A673 (cell line): Measurements from ENCODE around the gene CUL2. TPM values are rescaled to one million over a fixed set of nuclear protein-coding genes. Genes with fewer than 3 reads are reported as not detected.
A peak's percentile ranks its signal among the peaks of the same experiment; 100 is the strongest.

Experiments
- BruUV-seq: library from RNA; stranded (reverse); fragments of 400-500 nt; replicated peaks from 2 replicates; lab custom pipeline; 2021; lab: Mats Ljungman, UMichigan
- CTCF ChIA-PET: fragments of 300-600 bp; sonication (Branson Sonifier 250); formaldehyde crosslinking; loops from one replicate; lab custom pipeline; 2022; ENCODE audit warnings: antibody characterized with exemption; lab: Charles Lee
- POLR2A ChIA-PET: fragments of 300-600 bp; sonication (Branson Sonifier 250); formaldehyde crosslinking; loops from one replicate; lab custom pipeline; 2022; ENCODE audit warnings: antibody characterized with exemption; ENCODE audit not compliant: low non-redundant PET; lab: Charles Lee
- DNase-seq: peaks from one replicate; pipeline ENCODE4 v3.0.0-alpha.2; 2015; ENCODE audit warnings: low spot score
- H3K27ac ChIP-seq: fragments of 200-600 bp; sonication (generic); 2 replicates; pipeline ENCODE4 v1.5.1; 2016; ENCODE audit warnings: mixed run types, low read depth, mild to moderate bottlenecking, mixed read lengths, antibody characterized with exemption, low read length; ENCODE audit not compliant: poor library complexity, severe bottlenecking
- H3K27me3 ChIP-seq: fragments of 200-600 bp; sonication (generic); replicated peaks from 2 replicates; pipeline ENCODE4 v1.6.1; 2017; ENCODE audit warnings: mixed run types, low read depth, mild to moderate bottlenecking, mixed read lengths, antibody characterized with exemption, low read length; ENCODE audit not compliant: insufficient read depth, poor library complexity
- H3K36me3 ChIP-seq: fragments of 200-600 bp; sonication (generic); 2 replicates; pipeline ENCODE4 v1.6.1; 2016; ENCODE audit warnings: mixed run types, mild to moderate bottlenecking, mixed read lengths, antibody characterized with exemption, low read length; ENCODE audit not compliant: insufficient read depth, poor library complexity, severe bottlenecking
- H3K4me1 ChIP-seq: fragments of 200-600 bp; sonication (generic); 2 replicates; pipeline ENCODE4 v1.6.1; 2017; ENCODE audit warnings: mixed run types, mild to moderate bottlenecking, mixed read lengths, antibody characterized with exemption, low read length; ENCODE audit not compliant: insufficient read depth, poor library complexity, severe bottlenecking
- H3K4me3 ChIP-seq: fragments of 200-600 bp; sonication (generic); 2 replicates; pipeline ENCODE4 v1.5.1; 2016; ENCODE audit warnings: low read depth, mixed run types, mild to moderate bottlenecking, mixed read lengths, low read length; ENCODE audit not compliant: poor library complexity, severe bottlenecking
- H3K9me3 ChIP-seq: fragments of 200-600 bp; sonication (generic); 2 replicates; pipeline ENCODE4 v1.6.1; 2016; ENCODE audit warnings: mixed run types, low read depth, mild to moderate bottlenecking, mixed read lengths, antibody characterized with exemption, low read length; ENCODE audit not compliant: poor library complexity, severe bottlenecking
- CTCF ChIP-seq: fragments of 300-800, 200-600 bp; sonication (generic); conservative IDR thresholded peaks from 2 replicates; pipeline ENCODE4 v1.5.1; 2017; ENCODE audit warnings: low read depth, mild to moderate bottlenecking, antibody characterized with exemption, low read length, moderate library complexity, mixed read lengths
- EZH2 ChIP-seq: fragments of 200-600 bp; sonication (generic); IDR thresholded peaks from 2 replicates; pipeline ENCODE4 v1.6.1; 2017; ENCODE audit warnings: borderline replicate concordance, low read depth, mild to moderate bottlenecking, mixed read lengths, antibody characterized with exemption, low read length; ENCODE audit not compliant: poor library complexity, severe bottlenecking
- intact Hi-C: fragments of 100-400 bp; cut with micrococcal nuclease; formaldehyde crosslinking; loops from one replicate; pipeline ENCODE4 v1.10.0; 2022; ENCODE audit not compliant: unreplicated experiment
- total RNA-seq: library from RNA; stranded (reverse); gene quantifications from 2 replicates; pipeline ENCODE4 v1.2.3, GENCODE V29; 2021

Gene CUL2
- total RNA-seq, 1 experiment from 2014 or later, result 45.2 TPM

- ChIA-PET CTCF (no interaction called here), POLR2A (no interaction called here)
- intact Hi-C loops, result no loop called here
- no peaks in the 10 kb centered on the region for H3K4me1 ChIP-seq
- no peak for TF ChIP-seq EZH2
- H3K4me3 ChIP-seq, result no peak overlapping the region
- H3K27me3 ChIP-seq, result no peaks in the 10 kb centered on the region
- H3K27ac ChIP-seq, result no peak overlapping the region
- no peaks in the 10 kb centered on the region for H3K9me3 ChIP-seq
- H3K36me3 ChIP-seq, result no peaks in the 10 kb centered on the region
- DNase-seq, result no peak
- no TSS peak for BruUV-seq
These were observed 6.2 kb upstream of the CUL2 start for GRCh38 chr10:35096312-35096711.

GRCh38 chr10:35092851-35093250 lies 2.7 kb upstream of the CUL2 start:
- Histone ChIP-seq H3K27me3 (no peaks in the 10 kb centered on the region), H3K4me1 (peaks cover 9% of the 10 kb centered on the region), H3K36me3 (no peaks in the 10 kb centered on the region), H3K4me3 (no peak overlapping the region), H3K9me3 (no peaks in the 10 kb centered on the region), H3K27ac (no peak overlapping the region)
- ChIA-PET CTCF (no interaction called here), POLR2A (no interaction called here)
- intact Hi-C loops, result no loop called here
- no TSS peak for BruUV-seq
- TF ChIP-seq EZH2 (no peak), CTCF (no peak)
- DNase-seq, result no peak

DNA sequence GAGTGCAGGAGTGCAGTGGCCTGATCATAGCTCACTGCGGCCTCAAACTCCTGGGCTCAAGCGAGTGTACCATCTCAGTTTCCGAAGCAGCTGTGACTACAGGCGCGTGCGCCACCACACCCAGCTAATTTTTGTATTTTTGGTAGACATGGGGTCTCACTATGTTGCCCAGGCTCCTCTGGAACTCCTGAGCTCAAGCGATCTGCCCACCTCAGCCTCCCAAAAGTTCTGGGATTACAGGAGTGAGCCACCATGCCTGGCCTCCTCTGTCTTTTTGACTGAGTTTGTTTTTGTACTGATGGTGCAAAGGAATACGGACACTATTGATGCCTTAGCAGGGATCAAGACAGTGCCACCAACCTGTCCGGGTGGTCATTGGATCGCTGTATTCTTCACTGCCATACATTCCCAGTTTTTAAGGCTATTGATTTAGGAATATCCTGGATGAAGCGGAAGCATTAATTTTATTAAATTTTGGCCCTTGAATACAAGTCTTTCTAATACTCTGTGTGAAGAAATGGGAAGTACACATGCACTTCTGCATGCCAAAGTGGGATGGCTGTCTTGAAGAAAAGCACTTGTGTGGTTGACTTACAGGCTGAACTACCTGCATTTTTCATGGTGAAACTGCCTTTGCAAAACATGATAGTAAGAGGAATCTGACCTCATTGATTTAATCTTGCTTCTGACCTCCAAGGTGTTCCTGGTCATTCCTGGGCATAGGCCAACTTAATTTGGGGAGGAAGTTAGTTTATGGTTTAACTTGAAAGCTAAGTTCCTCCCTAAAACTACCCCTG lies 2.1 kb upstream of the CUL2 start:
- no TSS peak for BruUV-seq
- TF ChIP-seq CTCF, result no peak
- no peak for TF ChIP-seq EZH2
- ChIA-PET CTCF (no interaction called here), POLR2A (no interaction called here)
- H3K36me3 ChIP-seq, result no peaks in the 10 kb centered on the region
- no peak overlapping the region for H3K27ac ChIP-seq
- DNase-seq, result no peak
- H3K4me1 ChIP-seq, result peaks cover 9% of the 10 kb centered on the region
- no peaks in the 10 kb centered on the region for H3K9me3 ChIP-seq
- intact Hi-C loops, result no loop called here
- H3K4me3 ChIP-seq, result no peak overlapping the region
- no peaks in the 10 kb centered on the region for H3K27me3 ChIP-seq

DNA sequence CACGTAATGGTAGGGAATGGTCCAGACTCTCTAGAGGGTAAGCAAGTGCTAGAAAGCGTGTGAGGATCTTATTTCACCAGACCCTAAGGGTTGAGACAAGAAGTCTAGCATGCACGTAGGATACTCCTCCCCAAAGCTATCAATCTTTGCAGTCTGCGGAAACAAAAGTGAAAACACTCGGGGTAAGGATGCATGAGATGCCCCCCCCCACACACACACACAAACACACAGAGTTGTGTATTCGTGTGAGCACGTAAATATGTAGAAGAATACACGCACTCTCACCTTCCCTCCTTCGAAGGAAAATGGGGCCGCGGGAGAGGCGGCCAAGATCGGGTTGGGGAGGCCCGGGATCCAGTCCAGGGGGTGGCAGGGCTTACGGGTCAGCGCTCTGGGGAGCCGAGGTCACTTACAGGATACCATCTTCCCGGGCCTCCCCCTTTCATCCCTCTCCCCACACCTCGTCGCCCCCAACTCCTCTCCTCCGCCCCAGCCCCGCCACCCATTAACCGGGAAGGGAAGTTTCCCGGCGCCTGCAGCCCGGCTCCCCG lies 455 bp downstream of the CUL2 start:
- peak; percentile 18 for DNase-seq
- H3K27me3 ChIP-seq, result no peaks in the 10 kb centered on the region
- H3K36me3 ChIP-seq, result no peaks in the 10 kb centered on the region
- ChIA-PET CTCF (interaction anchor here (0.6 to 0.7 kb wide), 2 partner anchors 37 to 49 kb away, joined by 3 read pairs; no protein-coding TSS in a partner anchor), POLR2A (interaction anchor here (0.6 kb wide), 1 partner anchor 592 kb away, joined by 3 read pairs; no protein-coding TSS in a partner anchor)
- peak overlapping the region; percentile 99 for H3K27ac ChIP-seq
- H3K4me1 ChIP-seq, result peaks cover 9% of the 10 kb centered on the region
- H3K9me3 ChIP-seq, result no peaks in the 10 kb centered on the region
- peak overlapping the region; percentile 99 for H3K4me3 ChIP-seq
- BruUV-seq, result no TSS peak
- no peak for TF ChIP-seq CTCF
- no peak for TF ChIP-seq EZH2
- intact Hi-C loops, result no loop called here
